H1 (cell line): ENCODE results near the gene UCP2. TPM values are rescaled to one million over a fixed set of nuclear protein-coding genes. Genes with fewer than 3 reads are reported as not detected.

Source experiments
- CTCF ChIA-PET: fragments of 300-600 bp; sonication (Branson Sonifier 250); formaldehyde crosslinking; loops from one replicate; lab custom pipeline; 2021; ENCODE audit not compliant: partially characterized antibody; lab: Charles Lee
- POLR2A ChIA-PET: fragments of 300-600 bp; sonication (Branson Sonifier 250); formaldehyde crosslinking; loops from one replicate; lab custom pipeline; 2021; ENCODE audit warnings: inconsistent platforms; ENCODE audit not compliant: partially characterized antibody; lab: Charles Lee
- DNase-seq, 2 experiments: peaks; one replicate each; pipeline versions ENCODE4 v3.0.0 to v3.0.0-alpha.2; 2010 to 2022; ENCODE audit warnings: low spot score in 2 of 2, low read depth in 1 of 2, mixed read lengths in 1 of 2
- FAIRE-seq: peaks from 2 replicates; lab custom pipeline; 2011; peaks lifted over from hg19 to GRCh38; lab: Jason Lieb, UNC
- H2AFZ ChIP-seq: 2 replicates; pipeline ENCODE4 v1.8.1; 2012; ENCODE audit warnings: low read length, inconsistent platforms
- H2AK5ac ChIP-seq: 2 replicates; pipeline ENCODE4 v1.6.1; 2013; ENCODE audit warnings: low read depth, low read length
- H2BK120ac ChIP-seq: replicated peaks from 2 replicates; pipeline ENCODE3; 2013; ENCODE audit warnings: low read depth, low read length, inconsistent platforms
- H2BK12ac ChIP-seq: 2 replicates; pipeline ENCODE4 v1.6.1; 2013; ENCODE audit warnings: low read depth, low read length
- H2BK15ac ChIP-seq: 2 replicates; pipeline ENCODE4 v1.6.1; 2013; ENCODE audit warnings: low read length
- H2BK20ac ChIP-seq: 2 replicates; pipeline ENCODE4 v1.6.1; 2013; ENCODE audit warnings: low read length
- H2BK5ac ChIP-seq: 2 replicates; pipeline ENCODE4 v1.6.1; 2013; ENCODE audit warnings: low read depth, low read length
- H3K14ac ChIP-seq: 2 replicates; pipeline ENCODE4 v1.6.1; 2013; ENCODE audit warnings: inconsistent platforms; ENCODE audit not compliant: insufficient read length
- H3K18ac ChIP-seq: 2 replicates; pipeline ENCODE4 v1.6.1; 2013; ENCODE audit warnings: low read length; ENCODE audit errors: extremely low read depth
- H3K23ac ChIP-seq: 2 replicates; pipeline ENCODE4 v1.6.1; 2013; ENCODE audit warnings: inconsistent platforms; ENCODE audit not compliant: insufficient read length
- H3K23me2 ChIP-seq: 2 replicates; pipeline ENCODE4 v1.6.1; 2013; ENCODE audit warnings: low read depth, low read length
- H3K27ac ChIP-seq: 2 replicates; pipeline ENCODE4 v1.6.1; 2011; ENCODE audit warnings: low read depth, low read length, inconsistent platforms
- H3K27me3 ChIP-seq, 4 experiments: replicated peaks in 1 of 4; 1 replicate in 1 of 4; 2 replicates in 3 of 4; pipeline versions ENCODE4 v1.6.1 to v1.8.1; 2011 to 2013; ENCODE audit warnings: low read length in 3 of 4, mild to moderate bottlenecking in 3 of 4, inconsistent platforms in 2 of 4, mixed read lengths in 2 of 4, moderate library complexity in 1 of 4; ENCODE audit not compliant: control insufficient read depth in 3 of 4, insufficient read depth in 3 of 4; ENCODE audit errors: extremely low read depth in 1 of 4
- H3K36me3 ChIP-seq, 4 experiments: 2 replicates each; pipeline versions ENCODE4 v1.6.1 to v1.8.1; 2011 to 2013; ENCODE audit warnings: mild to moderate bottlenecking in 4 of 4, low read length in 3 of 4, moderate library complexity in 2 of 4, control low read depth in 1 of 4, inconsistent platforms in 1 of 4; ENCODE audit not compliant: insufficient read depth in 4 of 4, control insufficient read depth in 2 of 4
- H3K4ac ChIP-seq: replicated peaks from 2 replicates; pipeline ENCODE3; 2013; ENCODE audit warnings: low read length, low read depth, mixed read lengths, inconsistent platforms; ENCODE audit not compliant: insufficient read length
- H3K4me1 ChIP-seq, 4 experiments: replicated peaks in 1 of 4; 1 replicate in 1 of 4; 2 replicates in 3 of 4; pipeline versions ENCODE4 v1.6.1 to v1.8.1; 2011 to 2013; ENCODE audit warnings: low read length in 3 of 4, inconsistent platforms in 2 of 4, mixed read lengths in 1 of 4; ENCODE audit not compliant: insufficient read depth in 4 of 4, control insufficient read depth in 3 of 4
- H3K4me2 ChIP-seq, 2 experiments: 2 replicates each; pipeline versions ENCODE4 v1.6.1 to v1.8.1; 2011 to 2013; ENCODE audit warnings: low read depth in 2 of 2, low read length in 2 of 2, control low read depth in 1 of 2, inconsistent platforms in 1 of 2, mild to moderate bottlenecking in 1 of 2; ENCODE audit not compliant: insufficient read depth in 1 of 2
- H3K4me3 ChIP-seq, 4 experiments: fragments of 200-600, 300-600 bp in 1 of 4; sonication (generic), shearing (Covaris generic), sonication (Bioruptor Twin) in 1 of 4; 2 replicates each; pipeline versions ENCODE4 v1.5.1 to v1.8.1; 2011 to 2016; ENCODE audit warnings: low read length in 4 of 4, low read depth in 3 of 4, control low read depth in 2 of 4, inconsistent platforms in 2 of 4, mild to moderate bottlenecking in 2 of 4, mixed read lengths in 1 of 4, moderate library complexity in 1 of 4; ENCODE audit not compliant: insufficient read depth in 2 of 4; ENCODE audit errors: extremely low read depth in 1 of 4
- H3K56ac ChIP-seq: replicated peaks from 2 replicates; pipeline ENCODE3; 2013; ENCODE audit warnings: low read depth, mild to moderate bottlenecking, mixed read lengths, low read length, inconsistent platforms; ENCODE audit not compliant: insufficient read length
- H3K79me1 ChIP-seq: 2 replicates; pipeline ENCODE4 v1.6.1; 2013; ENCODE audit warnings: low read depth, low read length, control low read depth
- H3K79me2 ChIP-seq, 2 experiments: 2 replicates each; pipeline versions ENCODE4 v1.6.1 to v1.8.1; 2012 to 2013; ENCODE audit warnings: low read length in 2 of 2, mild to moderate bottlenecking in 2 of 2, inconsistent platforms in 1 of 2; ENCODE audit not compliant: insufficient read depth in 2 of 2, control insufficient read depth in 1 of 2
- H3K9ac ChIP-seq, 4 experiments: replicated peaks in 1 of 4; 1 replicate in 1 of 4; 2 replicates in 3 of 4; pipeline versions ENCODE4 v1.6.1 to v1.8.1; 2011 to 2013; ENCODE audit warnings: low read depth in 3 of 4, low read length in 3 of 4, control low read depth in 2 of 4, mild to moderate bottlenecking in 2 of 4, moderate library complexity in 2 of 4, inconsistent platforms in 1 of 4; ENCODE audit errors: extremely low read depth in 1 of 4
- H3K9me3 ChIP-seq, 2 experiments: 2 replicates each; pipeline versions ENCODE4 v1.6.1 to v1.8.1; 2012 to 2013; ENCODE audit warnings: mild to moderate bottlenecking in 2 of 2, moderate library complexity in 2 of 2, control low read depth in 1 of 2, inconsistent platforms in 1 of 2, low read depth in 1 of 2, low read length in 1 of 2, mixed read lengths in 1 of 2; ENCODE audit not compliant: insufficient read depth in 2 of 2
- H4K20me1 ChIP-seq, 2 experiments: replicated peaks in 1 of 2; 2 replicates each; pipeline versions ENCODE3 to v1.8.1; 2011 to 2013; ENCODE audit warnings: inconsistent platforms in 2 of 2, low read length in 2 of 2, mild to moderate bottlenecking in 1 of 2; ENCODE audit not compliant: insufficient read depth in 2 of 2, control insufficient read depth in 1 of 2
- H4K5ac ChIP-seq: 2 replicates; pipeline ENCODE4 v1.6.1; 2013; ENCODE audit warnings: low read length, low read depth, mixed read lengths, inconsistent platforms; ENCODE audit not compliant: insufficient read length
- H4K8ac ChIP-seq: 2 replicates; pipeline ENCODE4 v1.8.0; 2013; ENCODE audit warnings: mild to moderate bottlenecking, moderate library complexity, low read length, inconsistent platforms; ENCODE audit not compliant: insufficient read depth; ENCODE audit errors: extremely low read depth
- H4K91ac ChIP-seq: replicated peaks from 2 replicates; pipeline ENCODE3; 2013; ENCODE audit warnings: low read length, mixed read lengths, inconsistent platforms; ENCODE audit not compliant: insufficient read length
- FOSL1 ChIP-seq: IDR thresholded peaks from 2 replicates; pipeline ENCODE4 v1.6.1; 2011; ENCODE audit warnings: mild to moderate bottlenecking, low read depth, low read length, moderate library complexity; ENCODE audit not compliant: insufficient read depth
- WGBS, 2 experiments: shearing (Covaris generic) in 1 of 2; methylation state at CpG; one replicate each; pipeline versions ENCODE4 v1.1.6 to v1.1.7; 2013 to 2015; ENCODE audit warnings: low lambda C conversion rate in 2 of 2, mixed read lengths in 2 of 2, inconsistent platforms in 1 of 2, low coverage in 1 of 2, missing lambda C conversion rate in 1 of 2; ENCODE audit not compliant: insufficient replicate concordance in 2 of 2, insufficient coverage in 1 of 2, insufficient read length in 1 of 2; ENCODE audit errors: extremely low coverage in 1 of 2, missing lambda C conversion rate in 1 of 2; 5-methylcytosine and 5-hydroxymethylcytosine counted together
- polyA plus RNA-seq, 7 experiments: library from polyadenylated mRNA; depleted of rRNA in 3 of 7; stranded (reverse) in 5 of 7; unstranded in 2 of 7; fragments of >200 nt in 5 of 7; fragments of 200-250 nt in 2 of 7; gene quantifications; 1 replicate in 5 of 7; 2 replicates in 1 of 7; 4 replicates in 1 of 7; pipeline versions ENCODE4 v1.2.1 to v1.2.3, GENCODE V29; 2011 to 2013; ENCODE audit warnings: missing spikeins in 2 of 7, mixed read lengths in 2 of 7
- total RNA-seq: library from RNA; stranded (reverse); fragmentation: NEBNext Ultra II Directional; extraction: Animal tissue kit (Norgen Biotek cat#: 25700); gene quantifications from 2 replicates; pipeline ENCODE4 v1.2.1, GENCODE V29; 2021

UCP2 gene
- total and polyA plus RNA-seq, 2 of the 8 experiments (the other 6 are each of a cell fraction or from before 2014, with no cell fraction given) = 46.2 to 55.2 TPM

DNA sequence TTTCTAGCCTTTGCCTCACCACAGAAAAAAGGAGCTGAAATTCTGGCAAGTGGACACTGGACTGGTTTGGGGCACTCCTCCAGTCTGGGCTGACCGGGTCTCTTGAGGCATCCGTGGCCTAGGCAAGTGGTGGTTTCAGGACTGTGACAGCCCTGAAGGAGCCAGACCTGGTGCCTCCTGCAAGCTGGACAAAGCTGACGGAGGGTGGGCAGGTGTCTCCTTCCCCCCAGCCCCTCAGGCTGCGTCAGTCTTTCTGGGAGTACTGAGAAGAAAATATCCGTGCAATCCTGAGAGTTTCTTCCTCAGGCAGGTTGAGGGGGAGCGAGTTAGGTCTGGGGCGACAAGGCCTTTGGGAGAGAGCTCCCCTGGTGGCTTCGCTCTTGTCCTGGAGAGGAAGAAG lies 30.5 kb upstream of the UCP2 start:
- Histone ChIP-seq H3K4me3 (no peak overlapping the region), H3K23me2 (no peaks in the 10 kb centered on the region), H4K20me1 (peaks cover 0 to 3% of the 10 kb centered on the region in 2 experiments), H3K79me2 (no peaks in the 10 kb centered on the region), H2BK12ac (no peak overlapping the region), H4K91ac (no peak overlapping the region), H2BK20ac (no peak overlapping the region), H4K5ac (no peak overlapping the region), H3K14ac (no peak overlapping the region), H3K27ac (no peak overlapping the region), H3K4me1 (no peaks in the 10 kb centered on the region), H3K9ac (no peak overlapping the region), H2BK5ac (no peak overlapping the region), H3K18ac (no peak overlapping the region), H3K79me1 (no peaks in the 10 kb centered on the region; the same call in 1 of the 2 replicates), H2AK5ac (no peak overlapping the region), H2BK120ac (no peak overlapping the region), H2BK15ac (no peak overlapping the region), H3K36me3 (no peaks in the 10 kb centered on the region; a peak in 1 of 8 replicates), H2AFZ (no peak overlapping the region), H3K56ac (no peak overlapping the region), H3K9me3 (no peaks in the 10 kb centered on the region), H3K4me2 (no peak overlapping the region), H3K4ac (no peak overlapping the region), H3K23ac (no peak overlapping the region), H3K27me3 (no peaks in the 10 kb centered on the region), H4K8ac (no peak overlapping the region)
- POLR2A ChIA-PET = interaction anchor here (1.7 kb wide), 1 partner anchor 34 kb away, joined by 3 read pairs; no protein-coding TSS in a partner anchor
- 94% methylated on average over 8 of the region's 8 CpGs; no CpG with 5 or more reads in 1 of the 2 experiments for WGBS, 2 experiments
- no peak for TF ChIP-seq FOSL1
- CTCF ChIA-PET = interaction anchor here (1.2 kb wide), 1 partner anchor 11 kb away, joined by 4 read pairs; no protein-coding TSS in a partner anchor
- DNase-seq (no peak), FAIRE-seq (no peak)
